Left lung (tissue), 14 donors: Measurements from ENCODE around the gene RNF6. TPM values are rescaled to one million over a fixed set of nuclear protein-coding genes. Genes with fewer than 3 reads are reported as not detected.

Source experiments
- ATAC-seq: fragments of 200-7000 bp; cut with Tn5 transposase; one replicate; pipeline ENCODE4 v1.9.1; 2020; ENCODE audit warnings: moderate library complexity
- DNase-seq, 4 donors: peaks; one replicate each; pipeline ENCODE4 v3.0.0-alpha.2; 2013 to 2020
- H3K27ac ChIP-seq, 2 donors: fragments of 200-600 bp; sonication (generic) in 1 of 2; one replicate each; pipeline versions ENCODE4 v1.5.0 to v1.8.0; 2020 to 2021
- H3K27me3 ChIP-seq, 2 donors: fragments of 200-600 bp; sonication (generic) in 1 of 2; one replicate each; pipeline versions ENCODE4 v1.5.0 to v1.8.0; 2020 to 2021
- H3K36me3 ChIP-seq, 2 donors: fragments of 200-600 bp; sonication (generic) in 1 of 2; one replicate each; pipeline versions ENCODE4 v1.5.0 to v1.8.0; 2020 to 2021
- H3K4me1 ChIP-seq, 2 donors: fragments of 200-600 bp; one replicate each; pipeline ENCODE4 v1.8.0; 2021
- H3K4me3 ChIP-seq, 2 donors: fragments of 200-600 bp; sonication (generic) in 1 of 2; one replicate each; pipeline versions ENCODE4 v1.5.0 to v1.8.0; 2020 to 2021; ENCODE audit warnings: mild to moderate bottlenecking in 1 of 2
- H3K9me3 ChIP-seq, 2 donors: fragments of 200-600 bp; sonication (generic) in 1 of 2; one replicate each; pipeline versions ENCODE4 v1.5.0 to v1.8.0; 2020 to 2021
- intact Hi-C, 2 donors: fragments of 100-400 bp; cut with DNase I; formaldehyde crosslinking; loops; one replicate each; pipeline versions ENCODE4 v1.11.2 to v1.14.2; 2022
- long read RNA-seq, 12 donors: library from polyadenylated mRNA in 2 of 12; unstranded in 2 of 12; transcript quantifications; one replicate each; pipeline ENCODE4 v2.0.0 and lab custom pipeline, GENCODE V29; 2019 to 2026
- polyA plus RNA-seq, 6 donors: library from polyadenylated mRNA; unstranded; fragments of 120-200 nt; gene quantifications; one replicate each; pipeline ENCODE4 v1.2.1, GENCODE V29; 2013; ENCODE audit not compliant: insufficient read length in 6 of 6
- total RNA-seq, 2 donors: library from RNA; stranded (reverse); fragmentation: NEBNext Ultra II Directional; extraction: Animal tissue kit (Norgen Biotek cat#: 25700); gene quantifications; one replicate each; pipeline ENCODE4 v1.2.1, GENCODE V29; 2021
- TF ChIP-seq, protein P1 (sequence below), 2 donors: fragments of 200-600 bp; sonication (generic) in 1 of 2; IDR thresholded peaks; one replicate each; pipeline versions ENCODE4 v1.5.0 to v1.8.0; 2021; ENCODE audit warnings: antibody characterized with exemption in 2 of 2
- donor health status: DM: no; HTN: yes; CAD: no.
- donor health status: DM: no; HTN: no; CAD: no.

The RNF6 gene
- total RNA-seq, result 10 to 100 TPM; 27.0 to 33.1 TPM
- polyA plus RNA-seq, result 10 to 100 TPM; 24.6 to 31.4 (median 27.8) TPM
- long read RNA-seq, donor 1, partial matches to known transcripts, result 0 of 7 reads
- long read RNA-seq, donor 1, other reads (novel, unspliced or antisense), result 0 of 7 reads
- long read RNA-seq, donor 2, transcript RNF6-201 (5 exons, 3,282 nt), result major isoform, 6 of 7 reads
- long read RNA-seq, donor 2, partial matches to known transcripts, result 0 of 7 reads
- long read RNA-seq, donor 2, other reads (novel, unspliced or antisense), result 0 of 7 reads
- long read RNA-seq, donor 3, partial matches to known transcripts, result 0 of 5 reads
- long read RNA-seq, donor 3, other reads (novel, unspliced or antisense), result 0 of 5 reads
- long read RNA-seq, donor 4, partial matches to known transcripts, result 0 of 5 reads
- long read RNA-seq, donor 4, other reads (novel, unspliced or antisense), result 3 of 5 reads
- long read RNA-seq, donor 5, partial matches to known transcripts, result 0 of 4 reads
- long read RNA-seq, donor 5, other reads (novel, unspliced or antisense), result 0 of 4 reads
- long read RNA-seq, donor 6, partial matches to known transcripts, result 0 of 3 reads
- long read RNA-seq, donor 6, other reads (novel, unspliced or antisense), result 0 of 3 reads
- long read RNA-seq, donor 7, partial matches to known transcripts, result 0 of 1 reads
- long read RNA-seq, donor 7, other reads (novel, unspliced or antisense), result 0 of 1 reads
- long read RNA-seq, donor 8, partial matches to known transcripts, result 0 of 3 reads
- long read RNA-seq, donor 8, other reads (novel, unspliced or antisense), result 0 of 3 reads
- long read RNA-seq, donor 9, result 0 reads
- long read RNA-seq, donor 10, partial matches to known transcripts, result 1 of 2 reads
- long read RNA-seq, donor 10, other reads (novel, unspliced or antisense), result 0 of 2 reads
- long read RNA-seq, donor 11, partial matches to known transcripts, result 0 of 4 reads
- long read RNA-seq, donor 11, other reads (novel, unspliced or antisense), result 0 of 4 reads
- long read RNA-seq, donor 12, partial matches to known transcripts, result 0 of 4 reads
- long read RNA-seq, donor 12, other reads (novel, unspliced or antisense), result 0 of 4 reads

GRCh38 chr13:26221721-26222519 lies at the start of gene RNF6:
RNF6 (minus strand) TSS chr13:26222314; CDS start chr13:26219649, 2,665 bp downstream.
- Histone ChIP-seq H3K9me3 (no peaks in the 10 kb centered on the region), H3K36me3 (peaks cover 0 to 27% of the 10 kb centered on the region in 2 donors), H3K4me1 (peaks cover 9 to 36% of the 10 kb centered on the region in 2 donors), H3K27ac (peak within 1 kb of the TSS; percentile 97 to 98), H3K27me3 (no peaks in the 10 kb centered on the region), H3K4me3 (peak within 1 kb of the TSS; percentile 86 to 88)
- intact Hi-C loops, result no loop called here
- peak; percentile 99 for ATAC-seq
- TF ChIP-seq, protein P1, sequence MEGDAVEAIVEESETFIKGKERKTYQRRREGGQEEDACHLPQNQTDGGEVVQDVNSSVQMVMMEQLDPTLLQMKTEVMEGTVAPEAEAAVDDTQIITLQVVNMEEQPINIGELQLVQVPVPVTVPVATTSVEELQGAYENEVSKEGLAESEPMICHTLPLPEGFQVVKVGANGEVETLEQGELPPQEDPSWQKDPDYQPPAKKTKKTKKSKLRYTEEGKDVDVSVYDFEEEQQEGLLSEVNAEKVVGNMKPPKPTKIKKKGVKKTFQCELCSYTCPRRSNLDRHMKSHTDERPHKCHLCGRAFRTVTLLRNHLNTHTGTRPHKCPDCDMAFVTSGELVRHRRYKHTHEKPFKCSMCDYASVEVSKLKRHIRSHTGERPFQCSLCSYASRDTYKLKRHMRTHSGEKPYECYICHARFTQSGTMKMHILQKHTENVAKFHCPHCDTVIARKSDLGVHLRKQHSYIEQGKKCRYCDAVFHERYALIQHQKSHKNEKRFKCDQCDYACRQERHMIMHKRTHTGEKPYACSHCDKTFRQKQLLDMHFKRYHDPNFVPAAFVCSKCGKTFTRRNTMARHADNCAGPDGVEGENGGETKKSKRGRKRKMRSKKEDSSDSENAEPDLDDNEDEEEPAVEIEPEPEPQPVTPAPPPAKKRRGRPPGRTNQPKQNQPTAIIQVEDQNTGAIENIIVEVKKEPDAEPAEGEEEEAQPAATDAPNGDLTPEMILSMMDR (IDR thresholded peaks at IDR 0.05), result no peak
- DNase-seq, result peak; percentile 94 to 96 (median 96)

- Histone ChIP-seq H3K4me3 (no peak overlapping the region), H3K36me3 (no peaks in the 10 kb centered on the region), H3K4me1 (no peaks in the 10 kb centered on the region), H3K27ac (no peak overlapping the region), H3K27me3 (no peaks in the 10 kb centered on the region), H3K9me3 (no peaks in the 10 kb centered on the region)
- DNase-seq, result no peak
- TF ChIP-seq, protein P1 (IDR thresholded peaks at IDR 0.05), result no peak
- intact Hi-C loops, result no loop called here
- no peak for ATAC-seq
Measured at GRCh38 chr13:26270707-26271106, 48.6 kb upstream of the RNF6 start.

GRCh38 chr13:26266311-26266710 lies 44.2 kb upstream of the RNF6 start:
- Histone ChIP-seq H3K27me3 (no peaks in the 10 kb centered on the region), H3K9me3 (no peaks in the 10 kb centered on the region), H3K4me1 (no peaks in the 10 kb centered on the region), H3K4me3 (no peak overlapping the region), H3K36me3 (no peaks in the 10 kb centered on the region), H3K27ac (no peak overlapping the region)
- intact Hi-C loops, result no loop called here
- DNase-seq, result no peak
- no peak for ATAC-seq
- TF ChIP-seq, protein P1 (IDR thresholded peaks at IDR 0.05), result no peak

DNA sequence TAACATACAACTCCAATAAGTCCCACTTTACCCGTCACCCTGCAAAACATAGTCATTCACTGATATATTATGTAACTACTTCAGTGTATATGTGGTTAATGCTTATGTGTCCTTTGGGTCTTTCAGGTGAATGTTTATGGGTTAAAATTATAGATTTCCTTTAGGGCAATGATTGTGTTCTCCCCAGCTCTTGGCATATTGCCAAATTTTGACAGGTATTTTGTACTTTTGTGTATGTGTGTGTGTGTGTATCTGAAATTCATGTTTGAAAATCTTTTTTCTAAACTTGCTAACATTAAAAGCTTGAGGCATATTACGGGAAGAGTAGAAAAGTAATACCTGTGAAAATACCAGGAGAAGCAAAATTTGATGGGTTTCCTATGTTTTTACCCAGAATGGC lies 40.0 kb upstream of the RNF6 start:
- Histone ChIP-seq H3K4me1 (peaks cover 0 to 4% of the 10 kb centered on the region in 2 donors), H3K4me3 (no peak overlapping the region), H3K9me3 (no peaks in the 10 kb centered on the region), H3K36me3 (no peaks in the 10 kb centered on the region), H3K27me3 (no peaks in the 10 kb centered on the region), H3K27ac (no peak overlapping the region)
- no peak for DNase-seq
- TF ChIP-seq, protein P1 (IDR thresholded peaks at IDR 0.05), result no peak
- no peak for ATAC-seq
- intact Hi-C loops, result no loop called here
